HCT116 (cell line): ENCODE measurements around the gene KCNK15. TPM values are rescaled to one million over a fixed set of nuclear protein-coding genes. Genes with fewer than 3 reads are reported as not detected.

Experiments
- ATAC-seq: fragments of 200-7000 bp; cut with Tn5 transposase; 2 replicates; pipeline ENCODE4 v1.9.1; 2020; ENCODE audit warnings: mild to moderate bottlenecking, moderate library complexity
- BruUV-seq: library from RNA; stranded (reverse); fragments of 400-500 nt; replicated peaks from 2 replicates; lab custom pipeline; 2021; lab: Mats Ljungman, UMichigan
- CTCF ChIA-PET: fragments of 300-600 bp; sonication (Branson Sonifier 250); formaldehyde crosslinking; loops from one replicate; lab custom pipeline; 2021; ENCODE audit warnings: antibody characterized with exemption; lab: Charles Lee
- POLR2A ChIA-PET: fragments of 300-600, 350-600 bp; sonication (Branson Sonifier 250); formaldehyde crosslinking; loops from one replicate; lab custom pipeline; 2021; ENCODE audit warnings: antibody characterized with exemption; lab: Charles Lee
- RAD21 ChIA-PET, 2 experiments: fragments of 300-600 bp; sonication (Branson Sonifier 250); formaldehyde crosslinking; loops; one replicate each; lab custom pipeline; 2023; ENCODE audit warnings: low total read pairs in 2 of 2; ENCODE audit not compliant: uncharacterized antibody in 2 of 2, unreplicated experiment in 2 of 2, low non-redundant PET in 1 of 2; lab: Charles Lee
- DNase-seq: peaks from one replicate; pipeline ENCODE4 v3.0.0-alpha.2; 2010; ENCODE audit warnings: low read depth, low spot score
- H2AFZ ChIP-seq: fragments of 200-600 bp; shearing (Covaris generic), sonication (generic); 2 replicates; pipeline ENCODE4 v1.6.1; 2017; ENCODE audit warnings: low read depth, mixed run types, mixed read lengths, antibody characterized with exemption, low read length; ENCODE audit not compliant: poor library complexity, severe bottlenecking
- H3K27ac ChIP-seq: 2 replicates; pipeline ENCODE4 v1.5.1; 2012; ENCODE audit warnings: low read depth, low read length
- H3K27me3 ChIP-seq: fragments of 200-600 bp; sonication (generic); 2 replicates; pipeline ENCODE4 v1.6.1; 2016; ENCODE audit warnings: mixed run types, low read length, mixed read lengths; ENCODE audit not compliant: insufficient read depth
- H3K36me3 ChIP-seq, 2 experiments: fragments of 200-500 bp in 1 of 2; fragments of 200-600 bp in 1 of 2; sonication (Bioruptor generic) in 1 of 2; sonication (generic) in 1 of 2; 2 replicates each; pipeline versions ENCODE4 v1.5.1 to v1.6.1; 2014 to 2016; ENCODE audit warnings: low read length in 2 of 2, inconsistent platforms in 1 of 2, mixed read lengths in 1 of 2, mixed run types in 1 of 2; ENCODE audit not compliant: insufficient read depth in 2 of 2, control insufficient read depth in 1 of 2
- H3K4me1 ChIP-seq, 2 experiments: fragments of 200-600 bp in 1 of 2; sonication (generic) in 1 of 2; 2 replicates each; pipeline versions ENCODE4 v1.5.1 to v1.6.1; 2012 to 2017; ENCODE audit warnings: low read length in 2 of 2, inconsistent platforms in 1 of 2, mild to moderate bottlenecking in 1 of 2, mixed read lengths in 1 of 2, mixed run types in 1 of 2, moderate library complexity in 1 of 2; ENCODE audit not compliant: insufficient read depth in 2 of 2, control insufficient read depth in 1 of 2
- H3K4me2 ChIP-seq: fragments of 200-600 bp; sonication (generic); 2 replicates; pipeline ENCODE4 v1.6.1; 2017; ENCODE audit warnings: mixed run types, low read length, mixed read lengths
- H3K4me3 ChIP-seq, 2 experiments: fragments of 200-600 bp in 1 of 2; sonication (generic) in 1 of 2; replicated peaks in 1 of 2; 2 replicates each; pipeline ENCODE4 v1.5.1; 2011 to 2016; ENCODE audit warnings: low read length in 2 of 2, control low read depth in 1 of 2, low read depth in 1 of 2, mild to moderate bottlenecking in 1 of 2, mixed read lengths in 1 of 2, mixed run types in 1 of 2
- H3K79me2 ChIP-seq: fragments of 200-600 bp; sonication (generic); 2 replicates; pipeline ENCODE4 v1.6.1; 2017; ENCODE audit warnings: mild to moderate bottlenecking, mixed run types, low read length, moderate library complexity, mixed read lengths; ENCODE audit not compliant: insufficient read depth
- H3K9ac ChIP-seq: fragments of 200-600 bp; sonication (generic); 2 replicates; pipeline ENCODE4 v1.6.1; 2016; ENCODE audit warnings: low read length, mixed read lengths
- H3K9me2 ChIP-seq: fragments of 200-600 bp; sonication (generic), shearing (Covaris generic); 2 replicates; pipeline ENCODE4 v1.6.1; 2017; ENCODE audit warnings: mixed run types, mild to moderate bottlenecking, moderate library complexity; ENCODE audit not compliant: insufficient read depth
- H3K9me3 ChIP-seq, 2 experiments: fragments of 200-500 bp in 1 of 2; fragments of 200-600 bp in 1 of 2; sonication (Bioruptor generic) in 1 of 2; sonication (generic) in 1 of 2; 2 replicates each; pipeline ENCODE4 v1.6.1; 2014 to 2017; ENCODE audit warnings: low read length in 2 of 2, mixed read lengths in 2 of 2, inconsistent platforms in 1 of 2, low read depth in 1 of 2, mild to moderate bottlenecking in 1 of 2, mixed run types in 1 of 2, moderate library complexity in 1 of 2; ENCODE audit not compliant: control insufficient read depth in 1 of 2, insufficient read depth in 1 of 2
- H4K20me1 ChIP-seq: fragments of 200-600 bp; sonication (generic), shearing (Covaris generic); 2 replicates; pipeline ENCODE4 v1.6.1; 2017; ENCODE audit warnings: mixed run types, mild to moderate bottlenecking, moderate library complexity; ENCODE audit not compliant: insufficient read depth
- CEBPB ChIP-seq: IDR thresholded peaks from 2 replicates; pipeline ENCODE4 v1.6.1; 2012; ENCODE audit warnings: low read depth
- EZH2 ChIP-seq: fragments of 200-600 bp; sonication (generic); IDR thresholded peaks from 2 replicates; pipeline ENCODE4 v1.6.1; 2017; ENCODE audit warnings: antibody characterized with exemption, mixed run types
- EZH2phosphoT487 ChIP-seq: fragments of 200-600 bp; IDR thresholded peaks from 2 replicates; pipeline ENCODE4 v1.6.1; 2018; ENCODE audit warnings: antibody characterized with exemption, borderline replicate concordance
- FOSL1 ChIP-seq: IDR thresholded peaks from 2 replicates; pipeline ENCODE4 v1.6.1; 2012; ENCODE audit warnings: low read depth
- JUND ChIP-seq: IDR thresholded peaks from 2 replicates; pipeline ENCODE4 v1.6.1; 2012
- MAX ChIP-seq: IDR thresholded peaks from 2 replicates; pipeline ENCODE4 v1.6.1; 2012
- POLR2A ChIP-seq: IDR thresholded peaks from 2 replicates; pipeline ENCODE4 v1.7.0; 2011; ENCODE audit warnings: borderline replicate concordance; ENCODE audit not compliant: insufficient read depth, insufficient read length; ENCODE audit errors: extremely low read depth
- POLR2AphosphoS5 ChIP-seq: IDR thresholded peaks from 2 replicates; pipeline ENCODE4 v1.6.1; 2011; ENCODE audit warnings: mild to moderate bottlenecking, low read depth, low read length, moderate library complexity
- REST ChIP-seq: IDR thresholded peaks from 2 replicates; pipeline ENCODE4 v1.6.1; 2012; ENCODE audit warnings: low read depth
- SIN3A ChIP-seq: IDR thresholded peaks from 2 replicates; pipeline ENCODE4 v1.6.1; 2012; ENCODE audit warnings: low read depth
- SP1 ChIP-seq: IDR thresholded peaks from 2 replicates; pipeline ENCODE4 v1.6.1; 2012; ENCODE audit warnings: low read depth
- TCF7L2 ChIP-seq: IDR thresholded peaks from 2 replicates; pipeline ENCODE4 v1.7.0; 2011; ENCODE audit warnings: borderline replicate concordance, inconsistent platforms; ENCODE audit not compliant: insufficient read depth, insufficient read length; ENCODE audit errors: extremely low read depth
- YY1 ChIP-seq: IDR thresholded peaks from 2 replicates; pipeline ENCODE4 v1.6.1; 2011; ENCODE audit warnings: low read length, low read depth, moderate library complexity, mild to moderate bottlenecking; ENCODE audit not compliant: insufficient replicate concordance; ENCODE audit errors: extremely low read depth
- ZBTB33 ChIP-seq: IDR thresholded peaks from 2 replicates; pipeline ENCODE4 v1.6.1; 2011; ENCODE audit warnings: mild to moderate bottlenecking, low read length, moderate library complexity; ENCODE audit not compliant: insufficient replicate concordance; ENCODE audit errors: extremely low read depth
- ZFX ChIP-seq: fragments of 450-650 bp; IDR thresholded peaks from 2 replicates; pipeline ENCODE4 v1.6.1; 2017
- intact Hi-C: fragments of 100-400 bp; cut with micrococcal nuclease; formaldehyde crosslinking; loops from 2 replicates; pipeline ENCODE4 v1.10.0; 2022
- total RNA-seq: library from RNA; stranded (reverse); gene quantifications from one replicate; pipeline ENCODE4 v1.2.1, GENCODE V29; 2021; ENCODE audit not compliant: unreplicated experiment

Gene KCNK15
- total RNA-seq, 1 experiment from 2014 or later: not detected

DNA sequence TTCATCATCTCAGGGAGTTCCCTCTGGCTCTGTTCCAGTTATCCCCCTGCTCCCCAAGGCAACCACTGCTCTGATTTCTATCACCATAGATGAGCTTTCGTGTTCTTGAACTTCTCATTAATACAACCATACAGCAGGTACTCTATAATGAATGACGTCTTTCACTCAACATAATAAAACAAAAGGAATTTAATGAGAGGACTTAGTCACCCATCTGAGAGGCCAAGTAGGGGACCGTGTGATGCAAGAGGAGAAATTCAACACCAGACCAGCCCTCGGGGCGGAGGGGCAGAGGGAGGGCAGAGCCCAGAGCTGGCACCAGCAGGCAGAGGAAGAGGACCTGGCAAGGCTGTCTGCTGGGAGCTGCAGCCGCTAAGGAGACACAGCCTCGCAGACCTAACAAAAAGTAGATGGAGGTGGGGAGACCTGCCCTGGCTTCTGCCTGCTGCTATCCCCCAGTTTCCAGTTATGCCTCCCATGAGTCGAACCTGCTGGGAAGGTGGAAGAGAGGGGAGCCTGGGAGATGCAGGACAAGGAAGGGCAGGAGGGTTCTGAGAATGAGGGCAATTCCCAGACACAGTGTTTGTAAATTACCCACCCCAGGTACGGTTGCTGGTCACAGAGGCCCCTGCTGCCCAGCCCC is 16.7 kb upstream of the KCNK15 start:
- no peaks in the 10 kb centered on the region for H3K27me3 ChIP-seq
- RAD21 ChIA-PET: no interaction called here
- no peaks in the 10 kb centered on the region for H3K9me3 ChIP-seq
- peak overlapping the region; percentile 78 for H3K4me2 ChIP-seq
- no peaks in the 10 kb centered on the region for H4K20me1 ChIP-seq
- peak overlapping the region; percentile 31 to 44 for H3K4me3 ChIP-seq
- CTCF ChIA-PET: interaction anchor here (1.0 to 7.3 kb wide), 2 partner anchors 40 to 44 kb away, joined by 3 to 160 read pairs; no protein-coding TSS in a partner anchor
- ATAC-seq (peak; percentile 92), DNase-seq (peak; percentile 87)
- peak overlapping the region; percentile 55 for H3K27ac ChIP-seq
- peak overlapping the region; percentile 44 for H2AFZ ChIP-seq
- H3K9ac ChIP-seq: peak overlapping the region; percentile 36; the same call in 1 of the 2 replicates
- no peaks in the 10 kb centered on the region for H3K79me2 ChIP-seq
- peaks cover 32 to 42% of the 10 kb centered on the region in 2 experiments for H3K4me1 ChIP-seq
- POLR2A ChIA-PET: interaction anchor here (0.9 to 2.1 kb wide), 6 partner anchors 8 to 47 kb away, joined by 3 to 10 read pairs (median 5); no protein-coding TSS in a partner anchor
- intact Hi-C loops: loop anchor here (5.0 kb wide), 1 partner anchor 517 kb away; the partner anchor contains the start of gene OSER1
- no TSS peak for BruUV-seq
- no peaks in the 10 kb centered on the region for H3K36me3 ChIP-seq
- H3K9me2 ChIP-seq: no peaks in the 10 kb centered on the region
- TF ChIP-seq CEBPB (peak; percentile 99), FOSL1 (peak; percentile 66), EZH2 (no peak), JUND (peak; percentile 66), ZBTB33 (peak; percentile 28), ZFX (no peak), REST (no peak), EZH2phosphoT487 (no peak), MAX (peak; percentile 49; the same call in 1 of the 2 replicates), SIN3A (no peak), POLR2A (peak; percentile 57), POLR2AphosphoS5 (peak; percentile 78), YY1 (peak; percentile 45), TCF7L2 (peak; percentile 54), SP1 (peak; percentile 86)
- TF ChIP-seq, all 23 proteins: peak for 10
